Measurements from ENCODE around the gene TLR3. TPM values are rescaled to one million over a fixed set of nuclear protein-coding genes. Genes with fewer than 3 reads are reported as not detected.
A peak's percentile ranks its signal among the peaks of the same experiment; 100 is the strongest.

Gene TLR3
- total RNA-seq, 1 donor from 2014 or later = 3.2 TPM

DNA sequence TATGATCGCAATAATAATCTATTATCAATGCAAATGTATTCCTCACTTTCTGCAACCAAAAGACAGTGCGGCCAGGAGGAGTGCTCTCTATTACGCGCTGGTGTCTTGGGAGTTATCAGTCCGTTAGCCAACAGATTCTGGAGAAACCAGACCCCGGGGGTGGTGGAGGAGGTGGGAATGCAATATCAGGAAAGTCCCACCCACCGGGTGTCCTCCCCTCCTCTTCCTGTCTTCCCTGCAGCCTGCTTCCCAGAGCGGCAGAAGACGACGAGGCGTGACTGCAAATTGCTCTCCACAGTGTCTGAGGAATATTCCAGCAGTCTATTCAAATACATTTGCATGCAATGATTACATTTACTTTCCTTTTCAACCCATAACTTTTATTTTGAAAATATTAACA, 17.9 kb upstream of the TLR3 start:
- Mint-ChIP-seq H3K4me1 (ENCODE audit: low read depth) (no peaks in the 10 kb centered on the region), H3K4me3 (ENCODE audit: unreplicated experiment) (no peak overlapping the region), H3K27ac (ENCODE audit: unreplicated experiment) (no peak overlapping the region), H3K9me3 (ENCODE audit: low read depth) (no peaks in the 10 kb centered on the region), H3K36me3 (ENCODE audit: low read depth) (no peaks in the 10 kb centered on the region), H3K27me3 (ENCODE audit: low read depth) (no peaks in the 10 kb centered on the region)
- DNase-seq (ENCODE audit: low spot score) = no peak
- TF ChIP-seq CTCF (IDR thresholded peaks at IDR 0.05) = no peak

DNA sequence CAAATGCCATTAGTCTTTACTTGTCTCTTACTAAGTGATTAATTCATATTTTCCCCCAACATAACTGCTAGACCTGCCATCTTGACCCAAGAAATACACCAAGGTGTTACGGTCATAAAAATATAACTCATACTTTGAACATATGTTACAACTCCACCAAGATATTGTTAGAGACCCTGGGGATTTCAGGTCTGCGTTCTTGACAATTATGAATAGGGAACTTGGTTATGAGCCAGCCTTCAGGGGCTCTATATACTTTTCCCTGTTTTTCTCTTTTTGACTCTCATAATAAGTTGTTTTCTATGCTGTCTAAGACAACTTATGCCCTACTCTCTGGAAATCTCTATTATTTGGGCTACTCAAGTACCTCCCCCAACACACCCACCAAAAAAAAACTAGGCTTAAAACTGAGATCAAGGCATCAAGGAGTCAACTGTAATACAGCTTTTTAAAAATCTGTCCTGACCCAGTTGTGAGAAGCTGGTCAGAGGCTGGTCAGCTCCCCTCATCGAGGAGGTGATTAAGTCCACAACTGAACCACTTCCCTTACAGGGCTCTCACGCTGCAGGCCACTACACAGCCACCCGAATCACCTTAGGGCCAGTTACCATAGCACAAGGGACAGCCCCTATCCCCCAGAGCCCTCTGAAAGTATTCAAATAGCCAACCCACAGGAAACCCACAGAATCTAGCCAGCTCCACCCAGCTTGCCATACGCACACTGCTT, 10.5 kb upstream of the TLR3 start:
- Mint-ChIP-seq H3K27ac (ENCODE audit: unreplicated experiment) (no peak overlapping the region), H3K4me1 (ENCODE audit: low read depth) (no peaks in the 10 kb centered on the region), H3K4me3 (ENCODE audit: unreplicated experiment) (no peak overlapping the region), H3K9me3 (ENCODE audit: low read depth) (peaks cover 17% of the 10 kb centered on the region), H3K27me3 (ENCODE audit: low read depth) (no peaks in the 10 kb centered on the region), H3K36me3 (ENCODE audit: low read depth) (peaks cover 5% of the 10 kb centered on the region)
- TF ChIP-seq CTCF (IDR thresholded peaks at IDR 0.05) = no peak
- DNase-seq (ENCODE audit: low spot score) = no peak

DNA sequence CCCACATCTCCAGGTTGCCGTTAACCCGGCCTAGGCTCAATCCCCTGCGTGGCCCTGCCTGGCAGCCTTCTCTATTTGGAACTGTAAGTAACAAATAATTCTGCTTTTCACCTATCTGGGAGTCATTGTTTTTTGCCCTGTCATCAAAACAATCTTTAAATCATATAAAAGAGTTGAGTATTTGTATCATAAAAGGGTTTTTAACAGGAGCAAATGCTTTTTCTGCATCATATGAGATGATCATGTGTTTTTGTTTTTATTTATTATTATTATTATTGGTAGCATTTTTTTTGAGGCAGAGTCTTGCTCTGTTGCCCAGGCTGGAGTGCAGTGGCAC, 10.0 kb upstream of the TLR3 start:
- peaks cover 17% of the 10 kb centered on the region for H3K9me3 Mint-ChIP-seq (ENCODE audit: low read depth)
- H3K4me3 Mint-ChIP-seq (ENCODE audit: unreplicated experiment) = no peak overlapping the region

GRCh38 chr4:186061921-186062320, 7.0 kb upstream of the TLR3 start:
- peaks cover 5% of the 10 kb centered on the region for H3K36me3 Mint-ChIP-seq (ENCODE audit: low read depth)
- H3K27me3 Mint-ChIP-seq (ENCODE audit: low read depth) = no peaks in the 10 kb centered on the region

More for the DNA sequence above, 10.0 kb upstream of the TLR3 start:
- peaks cover 5% of the 10 kb centered on the region for H3K36me3 Mint-ChIP-seq (ENCODE audit: low read depth)
- no peaks in the 10 kb centered on the region for H3K4me1 Mint-ChIP-seq (ENCODE audit: low read depth)
- no peak for TF ChIP-seq CTCF (IDR thresholded peaks at IDR 0.05)
- DNase-seq (ENCODE audit: low spot score) = no peak
- H3K27me3 Mint-ChIP-seq (ENCODE audit: low read depth) = no peaks in the 10 kb centered on the region
- H3K27ac Mint-ChIP-seq (ENCODE audit: unreplicated experiment) = no peak overlapping the region

DNA sequence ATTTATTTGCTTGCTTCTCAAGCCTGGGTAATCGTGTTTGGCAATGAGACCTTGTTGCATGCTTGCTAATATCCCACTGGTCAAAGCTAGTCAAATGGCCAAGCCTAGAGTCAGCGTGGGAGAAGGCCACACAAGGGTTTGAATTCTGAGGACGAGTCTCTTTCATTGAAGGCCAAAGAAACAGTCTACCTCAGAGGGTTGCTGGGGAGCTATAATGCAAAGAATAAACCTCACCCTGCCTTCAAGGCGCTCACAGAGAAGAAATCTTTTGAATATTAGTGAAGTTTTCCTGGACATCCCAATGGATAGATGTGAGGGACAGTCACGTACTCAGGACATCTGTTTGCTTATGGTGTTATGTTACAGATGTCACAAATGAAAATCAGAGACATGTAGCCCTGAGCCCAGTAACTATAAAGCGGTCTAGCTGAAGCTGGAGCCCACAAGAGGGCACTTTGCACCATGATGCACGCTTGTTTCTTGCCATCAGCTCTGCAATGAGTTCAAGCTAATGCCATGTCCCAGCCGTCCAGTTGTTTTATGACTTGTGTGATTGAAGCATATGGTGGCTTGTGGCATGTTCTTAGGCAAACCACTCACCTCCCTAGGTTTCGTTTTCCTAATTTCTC, 1.1 kb upstream of the TLR3 start:
- Mint-ChIP-seq H3K9me3 (ENCODE audit: low read depth) (no peaks in the 10 kb centered on the region), H3K27me3 (ENCODE audit: low read depth) (no peaks in the 10 kb centered on the region), H3K4me3 (ENCODE audit: unreplicated experiment) (no peak overlapping the region), H3K27ac (ENCODE audit: unreplicated experiment) (no peak overlapping the region), H3K36me3 (ENCODE audit: low read depth) (no peaks in the 10 kb centered on the region), H3K4me1 (ENCODE audit: low read depth) (peaks cover 19% of the 10 kb centered on the region)
- no peak for DNase-seq (ENCODE audit: low spot score)
- TF ChIP-seq CTCF (IDR thresholded peaks at IDR 0.05) = peak; percentile 79

More at GRCh38 chr4:186061921-186062320, 7.0 kb upstream of the TLR3 start:
- Mint-ChIP-seq H3K9me3 (ENCODE audit: low read depth) (peaks cover 17% of the 10 kb centered on the region), H3K4me3 (ENCODE audit: unreplicated experiment) (no peak overlapping the region), H3K4me1 (ENCODE audit: low read depth) (no peaks in the 10 kb centered on the region), H3K27ac (ENCODE audit: unreplicated experiment) (no peak overlapping the region)
- TF ChIP-seq CTCF (IDR thresholded peaks at IDR 0.05) = no peak
- no peak for DNase-seq (ENCODE audit: low spot score)
